ENCODE data around the gene C2orf69. TPM values are rescaled to one million over a fixed set of nuclear protein-coding genes. Genes with fewer than 3 reads are reported as not detected.

The C2orf69 gene
- total and polyA plus RNA-seq, 2 donors (not counting 1 experiment from before 2014, with no cell fraction given) = 10.3 to 13.2 TPM

- no peaks in the 10 kb centered on the region for H3K9me3 ChIP-seq (ENCODE audit: control insufficient read depth, insufficient read depth, low read depth, low read length)
- H3K4me3 ChIP-seq (replicated peaks in 1 of 4; ENCODE audit: control extremely low read depth in 1 of 4, insufficient read depth in 1 of 4, low read depth in 3 of 4, low read length in 4 of 4) = no peak overlapping the region
- H3K79me2 ChIP-seq (ENCODE audit: control insufficient read depth, insufficient read depth, low read length) = peaks cover 79% of the 10 kb centered on the region
- no peaks in the 10 kb centered on the region for H3K27me3 ChIP-seq (ENCODE audit: control insufficient read depth, insufficient read depth, low read length)
- peaks cover 1% of the 10 kb centered on the region for H3K36me3 ChIP-seq (ENCODE audit: control insufficient read depth, insufficient read depth, low read length)
- TF ChIP-seq, protein P1, sequence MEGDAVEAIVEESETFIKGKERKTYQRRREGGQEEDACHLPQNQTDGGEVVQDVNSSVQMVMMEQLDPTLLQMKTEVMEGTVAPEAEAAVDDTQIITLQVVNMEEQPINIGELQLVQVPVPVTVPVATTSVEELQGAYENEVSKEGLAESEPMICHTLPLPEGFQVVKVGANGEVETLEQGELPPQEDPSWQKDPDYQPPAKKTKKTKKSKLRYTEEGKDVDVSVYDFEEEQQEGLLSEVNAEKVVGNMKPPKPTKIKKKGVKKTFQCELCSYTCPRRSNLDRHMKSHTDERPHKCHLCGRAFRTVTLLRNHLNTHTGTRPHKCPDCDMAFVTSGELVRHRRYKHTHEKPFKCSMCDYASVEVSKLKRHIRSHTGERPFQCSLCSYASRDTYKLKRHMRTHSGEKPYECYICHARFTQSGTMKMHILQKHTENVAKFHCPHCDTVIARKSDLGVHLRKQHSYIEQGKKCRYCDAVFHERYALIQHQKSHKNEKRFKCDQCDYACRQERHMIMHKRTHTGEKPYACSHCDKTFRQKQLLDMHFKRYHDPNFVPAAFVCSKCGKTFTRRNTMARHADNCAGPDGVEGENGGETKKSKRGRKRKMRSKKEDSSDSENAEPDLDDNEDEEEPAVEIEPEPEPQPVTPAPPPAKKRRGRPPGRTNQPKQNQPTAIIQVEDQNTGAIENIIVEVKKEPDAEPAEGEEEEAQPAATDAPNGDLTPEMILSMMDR (conservative IDR thresholded peaks at IDR 0.05 in 1 of 2, IDR thresholded peaks at IDR 0.05 in 1 of 2; ENCODE audit: low read depth in 1 of 2, low read length in 2 of 2) = no peak
- no peak for TF ChIP-seq EZH2 (IDR thresholded peaks at IDR 0.05; ENCODE audit: low read length, missing control alignments)
- H4K20me1 ChIP-seq (ENCODE audit: control insufficient read depth, extremely low read depth, insufficient read depth, low read length) = no peaks in the 10 kb centered on the region
- H3K4me1 ChIP-seq (ENCODE audit: control insufficient read depth, extremely low read depth, insufficient read depth, low read length) = no peaks in the 10 kb centered on the region
- no peak overlapping the region for H2AFZ ChIP-seq (ENCODE audit: low read length)
- no peak overlapping the region for H3K9ac ChIP-seq (ENCODE audit: insufficient read depth, low read length)
- no peak overlapping the region for H3K27ac ChIP-seq (ENCODE audit: insufficient read depth, low read length)
- no peak for DNase-seq (ENCODE audit: low read depth in 2 of 2)
- no peak overlapping the region for H3K4me2 ChIP-seq (ENCODE audit: extremely low read depth, insufficient read depth, low read length)
Observed at GRCh38 chr2:199916980-199917379, 5.9 kb downstream of the C2orf69 start.

GRCh38 chr2:199922856-199923255 is 11.8 kb downstream of the C2orf69 start:
- no peaks in the 10 kb centered on the region for H3K9me3 ChIP-seq (ENCODE audit: control insufficient read depth, insufficient read depth, low read depth, low read length)
- no peaks in the 10 kb centered on the region for H3K4me1 ChIP-seq (ENCODE audit: control insufficient read depth, extremely low read depth, insufficient read depth, low read length)
- no peak overlapping the region for H2AFZ ChIP-seq (ENCODE audit: low read length)
- H3K4me3 ChIP-seq (replicated peaks in 1 of 4; ENCODE audit: control extremely low read depth in 1 of 4, insufficient read depth in 1 of 4, low read depth in 3 of 4, low read length in 4 of 4) = no peak overlapping the region
- no peak for DNase-seq (ENCODE audit: low read depth in 2 of 2)
- H3K4me2 ChIP-seq (ENCODE audit: extremely low read depth, insufficient read depth, low read length) = no peak overlapping the region
- no peak for TF ChIP-seq EZH2 (IDR thresholded peaks at IDR 0.05; ENCODE audit: low read length, missing control alignments)
- TF ChIP-seq, protein P1 (conservative IDR thresholded peaks at IDR 0.05 in 1 of 2, IDR thresholded peaks at IDR 0.05 in 1 of 2; ENCODE audit: low read depth in 1 of 2, low read length in 2 of 2) = no peak
- peaks cover 49% of the 10 kb centered on the region for H3K79me2 ChIP-seq (ENCODE audit: control insufficient read depth, insufficient read depth, low read length)
- H3K27me3 ChIP-seq (ENCODE audit: control insufficient read depth, insufficient read depth, low read length) = no peaks in the 10 kb centered on the region
- no peak overlapping the region for H3K27ac ChIP-seq (ENCODE audit: insufficient read depth, low read length)
- no peaks in the 10 kb centered on the region for H3K36me3 ChIP-seq (ENCODE audit: control insufficient read depth, insufficient read depth, low read length)
- H4K20me1 ChIP-seq (ENCODE audit: control insufficient read depth, extremely low read depth, insufficient read depth, low read length) = no peaks in the 10 kb centered on the region
- no peak overlapping the region for H3K9ac ChIP-seq (ENCODE audit: insufficient read depth, low read length)

DNA sequence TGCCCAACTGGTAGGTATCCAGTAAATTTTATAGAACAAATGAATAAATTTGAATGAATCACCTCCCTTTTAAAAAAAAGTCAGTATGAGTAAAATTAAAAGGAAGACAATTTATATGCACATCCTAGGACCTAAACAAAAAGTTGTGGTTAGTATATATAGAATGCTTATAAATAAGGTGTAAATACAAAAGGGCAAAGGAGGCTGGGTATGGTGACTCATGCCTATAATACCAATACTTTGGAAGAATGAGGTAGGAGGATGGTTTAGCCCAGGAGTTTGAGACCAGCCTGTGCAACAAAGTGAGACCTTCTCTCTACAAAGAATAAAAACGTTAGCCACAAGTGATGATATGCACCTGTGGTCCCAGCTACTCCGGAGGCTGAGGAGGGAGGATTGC is 12.8 kb downstream of the C2orf69 start:
- H3K9me3 ChIP-seq (ENCODE audit: control insufficient read depth, insufficient read depth, low read depth, low read length) = no peaks in the 10 kb centered on the region
- no peak for DNase-seq (ENCODE audit: low read depth in 2 of 2)
- H3K4me1 ChIP-seq (ENCODE audit: control insufficient read depth, extremely low read depth, insufficient read depth, low read length) = no peaks in the 10 kb centered on the region
- H3K27me3 ChIP-seq (ENCODE audit: control insufficient read depth, insufficient read depth, low read length) = no peaks in the 10 kb centered on the region
- H3K4me2 ChIP-seq (ENCODE audit: extremely low read depth, insufficient read depth, low read length) = no peak overlapping the region
- no peaks in the 10 kb centered on the region for H4K20me1 ChIP-seq (ENCODE audit: control insufficient read depth, extremely low read depth, insufficient read depth, low read length)
- H3K79me2 ChIP-seq (ENCODE audit: control insufficient read depth, insufficient read depth, low read length) = peaks cover 44% of the 10 kb centered on the region
- TF ChIP-seq, protein P1 (conservative IDR thresholded peaks at IDR 0.05 in 1 of 2, IDR thresholded peaks at IDR 0.05 in 1 of 2; ENCODE audit: low read depth in 1 of 2, low read length in 2 of 2) = no peak
- no peak for TF ChIP-seq EZH2 (IDR thresholded peaks at IDR 0.05; ENCODE audit: low read length, missing control alignments)
- no peak overlapping the region for H3K27ac ChIP-seq (ENCODE audit: insufficient read depth, low read length)
- H3K9ac ChIP-seq (ENCODE audit: insufficient read depth, low read length) = no peak overlapping the region
- no peak overlapping the region for H3K4me3 ChIP-seq (replicated peaks in 1 of 4; ENCODE audit: control extremely low read depth in 1 of 4, insufficient read depth in 1 of 4, low read depth in 3 of 4, low read length in 4 of 4)
- H2AFZ ChIP-seq (ENCODE audit: low read length) = no peak overlapping the region
- H3K36me3 ChIP-seq (ENCODE audit: control insufficient read depth, insufficient read depth, low read length) = no peaks in the 10 kb centered on the region
